GM12878 (cell line): ENCODE data around the gene MORC3. TPM values are rescaled to one million over a fixed set of nuclear protein-coding genes. Genes with fewer than 3 reads are reported as not detected.

Source experiments
- ATAC-seq: fragments of 200-7000 bp; cut with Tn5 transposase; 3 replicates; pipeline ENCODE4 v1.9.1; 2020; ENCODE audit warnings: mild to moderate bottlenecking, moderate library complexity
- BruUV-seq: library from RNA; stranded (reverse); fragments of 400-500 nt; replicated peaks from 2 replicates; lab custom pipeline; 2021; lab: Mats Ljungman, UMichigan
- CTCF ChIA-PET: fragments of 300-600 bp; sonication (Branson Sonifier 250); formaldehyde crosslinking; extraction: SDS; loops from one replicate; lab custom pipeline; 2021; ENCODE audit warnings: inconsistent platforms; lab: Yijun Ruan, JAX
- POLR2A ChIA-PET: fragments of 350-600 bp; formaldehyde crosslinking; extraction: SDS; loops from one replicate; lab custom pipeline; 2021; ENCODE audit warnings: inconsistent platforms; lab: Charles Lee
- RAD21 ChIA-PET: fragments of 300-600 bp; sonication (Branson Sonifier 250); formaldehyde crosslinking; loops from one replicate; lab custom pipeline; 2023; ENCODE audit warnings: antibody characterized with exemption; ENCODE audit not compliant: unreplicated experiment; lab: Charles Lee
- SMC1A ChIA-PET: fragments of 300-600 bp; sonication (Branson Sonifier 250); formaldehyde crosslinking; loops from one replicate; lab custom pipeline; 2023; ENCODE audit not compliant: unreplicated experiment, uncharacterized antibody; lab: Charles Lee
- DNase-seq: peaks from one replicate; pipeline ENCODE4 v3.0.0-alpha.2; 2011; ENCODE audit warnings: low read depth, low spot score
- FAIRE-seq: peaks from 3 replicates; lab custom pipeline; 2011; peaks lifted over from hg19 to GRCh38; lab: Jason Lieb, UNC
- H2AFZ ChIP-seq: 2 replicates; pipeline ENCODE4 v1.6.0; 2011; ENCODE audit warnings: low read depth, low read length, control low read depth; ENCODE audit not compliant: control insufficient read depth
- H3K27ac ChIP-seq: 2 replicates; pipeline ENCODE4 v1.5.1; 2011; ENCODE audit warnings: control low read depth; ENCODE audit not compliant: control insufficient read depth, insufficient read depth
- H3K27me3 ChIP-seq, 2 experiments: replicated peaks in 1 of 2; 2 replicates each; pipeline versions ENCODE4 v1.6.0 to v1.6.1; 2011; ENCODE audit warnings: low read length in 1 of 2; ENCODE audit not compliant: control insufficient read depth in 2 of 2, insufficient read depth in 2 of 2
- H3K36me3 ChIP-seq, 2 experiments: 2 replicates each; pipeline ENCODE4 v1.5.1; 2011; ENCODE audit warnings: low read length in 1 of 2; ENCODE audit not compliant: control insufficient read depth in 2 of 2, insufficient read depth in 2 of 2
- H3K4me1 ChIP-seq: 2 replicates; pipeline ENCODE4 v1.6.1; 2011; ENCODE audit warnings: mild to moderate bottlenecking, low read length, moderate library complexity, mixed read lengths; ENCODE audit not compliant: control insufficient read depth, insufficient read depth
- H3K4me2 ChIP-seq: 2 replicates; pipeline ENCODE4 v1.6.0; 2011; ENCODE audit warnings: control low read depth; ENCODE audit not compliant: control insufficient read depth, insufficient read depth
- H3K4me3 ChIP-seq: fragments of 200-600 bp; sonication (generic); 2 replicates; pipeline ENCODE4 v1.5.1; 2016
- H3K79me2 ChIP-seq: 2 replicates; pipeline ENCODE4 v1.6.0; 2011; ENCODE audit warnings: low read length; ENCODE audit not compliant: control insufficient read depth, insufficient read depth
- H3K9ac ChIP-seq: 2 replicates; pipeline ENCODE4 v1.8.0; 2011; ENCODE audit warnings: low read length, control low read depth, mixed read lengths; ENCODE audit not compliant: control insufficient read depth, insufficient read depth
- H3K9me3 ChIP-seq: replicated peaks from 3 replicates; pipeline ENCODE4 v1.5.1; 2011; ENCODE audit warnings: mild to moderate bottlenecking, low read length; ENCODE audit not compliant: control insufficient read depth, insufficient read depth
- H4K20me1 ChIP-seq: 2 replicates; pipeline ENCODE4 v1.6.0; 2011; ENCODE audit not compliant: control insufficient read depth, insufficient read depth
- CREM ChIP-seq: IDR thresholded peaks from 2 replicates; pipeline ENCODE4 v1.6.1; 2014; ENCODE audit warnings: antibody characterized with exemption, low read depth
- EED ChIP-seq: sonication (generic); IDR thresholded peaks from 2 replicates; pipeline ENCODE4 v1.6.1; 2016; ENCODE audit warnings: antibody characterized with exemption, low read depth
- EGR1 ChIP-seq, 2 experiments: IDR thresholded peaks; 1 replicate in 1 of 2; 2 replicates in 1 of 2; pipeline ENCODE4 v1.6.1; 2011 to 2012; ENCODE audit warnings: low read depth in 2 of 2, low read length in 2 of 2, borderline replicate concordance in 1 of 2, mild to moderate bottlenecking in 1 of 2, moderate library complexity in 1 of 2
- HSF1 ChIP-seq: fragments of 150-350 bp; IDR thresholded peaks from 2 replicates; pipeline ENCODE4 v1.6.1; 2014; ENCODE audit warnings: mild to moderate bottlenecking, low read depth, low read length
- IKZF1 ChIP-seq: fragments of 450-650 bp; conservative IDR thresholded peaks from 2 replicates; pipeline ENCODE4 v1.6.1; 2017; ENCODE audit warnings: antibody characterized with exemption, mild to moderate bottlenecking
- JUNB ChIP-seq: IDR thresholded peaks from 2 replicates; pipeline ENCODE4 v1.6.1; 2016; ENCODE audit warnings: antibody characterized with exemption, mild to moderate bottlenecking
- MTA2 ChIP-seq: fragments of 450-650 bp; IDR thresholded peaks from 2 replicates; pipeline ENCODE4 v1.6.1; 2016; ENCODE audit warnings: low read depth, mild to moderate bottlenecking, moderate library complexity
- MYB ChIP-seq: fragments of 150-350 bp; IDR thresholded peaks from 2 replicates; pipeline ENCODE4 v1.6.1; 2014; ENCODE audit warnings: mild to moderate bottlenecking, low read depth, low read length, borderline replicate concordance
- NRF1 ChIP-seq: conservative IDR thresholded peaks from 2 replicates; pipeline ENCODE4 v1.6.1; 2011; ENCODE audit warnings: mild to moderate bottlenecking, low read depth, low read length, improper control_type of control experiment
- PBX3 ChIP-seq: IDR thresholded peaks from 2 replicates; pipeline ENCODE4 v1.6.1; 2011; ENCODE audit warnings: mild to moderate bottlenecking, low read depth, low read length, moderate library complexity; ENCODE audit not compliant: insufficient replicate concordance
- RBBP5 ChIP-seq: fragments of 200-600 bp; sonication (generic); conservative IDR thresholded peaks from 2 replicates; pipeline ENCODE4 v1.6.1; 2016
- USF1 ChIP-seq: IDR thresholded peaks from 2 replicates; pipeline ENCODE4 v1.6.1; 2011; ENCODE audit warnings: borderline replicate concordance, low read depth, mild to moderate bottlenecking, moderate library complexity, mixed read lengths, low read length; ENCODE audit not compliant: insufficient read depth; ENCODE audit errors: extremely low read length
- ZNF384 ChIP-seq: IDR thresholded peaks from 2 replicates; pipeline ENCODE4 v1.6.1; 2012; ENCODE audit warnings: low read depth, mild to moderate bottlenecking, low read length, improper control_type of control experiment, borderline replicate concordance
- WGBS: methylation state at CpG from one replicate; pipeline ENCODE4 v1.1.6; 2016; ENCODE audit warnings: low lambda C conversion rate; ENCODE audit not compliant: insufficient replicate concordance, insufficient coverage; ENCODE audit errors: missing lambda C conversion rate; 5-methylcytosine and 5-hydroxymethylcytosine counted together
- in situ Hi-C: fragments of 300-500 bp; cut with MboI; formaldehyde crosslinking; loops from 9 replicates; pipeline ENCODE4 v1.14.3; 2018; ENCODE audit warnings: mixed read lengths
- intact Hi-C: fragments of 100-400 bp; cut with micrococcal nuclease; formaldehyde crosslinking; loops from one replicate; pipeline ENCODE4 v1.14.2; 2022; ENCODE audit not compliant: unreplicated experiment
- polyA plus RNA-seq, 11 experiments: library from polyadenylated mRNA; depleted of rRNA in 4 of 11; unstranded in 6 of 11; stranded (reverse) in 5 of 11; fragments of >200 nt; fragmentation: Nextera tagmentation in 4 of 11; fragmentation: Illumina TruSeq in 1 of 11; extraction: Ambion mirVana in 4 of 11; extraction: Trizol in 1 of 11; gene quantifications; 1 replicate in 1 of 11; 2 replicates in 10 of 11; pipeline versions ENCODE4 v1.2.1 to v1.2.3, GENCODE V29; 2011 to 2016; ENCODE audit warnings: inconsistent platforms in 2 of 11, missing spikeins in 2 of 11, low read depth in 1 of 11
- total RNA-seq, 4 experiments: library from RNA; depleted of rRNA in 3 of 4; stranded (reverse); fragments of >200 nt in 3 of 4; fragmentation: Illumina TruSeq in 1 of 4; extraction: Trizol in 1 of 4; gene quantifications; 2 replicates each; pipeline versions ENCODE4 v1.2.1 to v1.2.3, GENCODE V29; 2013 to 2021

MORC3 gene
- total and polyA plus RNA-seq, 10 of the 15 experiments (the other 5 are each of a cell fraction or from before 2014, with no cell fraction given), result 5.5 to 29.9 (median 16.3) TPM

- no peak for TF ChIP-seq HSF1
- TF ChIP-seq ZNF384, result no peak
- no peak for TF ChIP-seq MTA2
- TF ChIP-seq USF1, result no peak
- no peak for TF ChIP-seq EED
- TF ChIP-seq RBBP5, result no peak
- no peak for TF ChIP-seq MYB
- no peak for TF ChIP-seq JUNB
- TF ChIP-seq PBX3, result no peak
- TF ChIP-seq CREM, result no peak
- no peak for TF ChIP-seq IKZF1
- TF ChIP-seq NRF1, result no peak
- no peak for TF ChIP-seq EGR1 (IDR thresholded peaks at IDR 0.05; ENCODE audit: borderline replicate concordance in 1 of 2, low read depth in 2 of 2, low read length in 2 of 2)
- TF ChIP-seq, all 136 proteins: peak for 0
- intact Hi-C loops, result loop anchor here (5.0 to 10.0 kb wide), 2 partner anchors 48 to 301 kb away; no protein-coding TSS in a partner anchor
These were observed 103.9 kb downstream of the MORC3 start for GRCh38 chr21:36423771-36424433.

More at GRCh38 chr21:36423771-36424433, 103.9 kb downstream of the MORC3 start:
- POLR2A ChIA-PET, result no interaction called here
- H3K4me1 ChIP-seq, result no peaks in the 10 kb centered on the region
- no peak overlapping the region for H3K27ac ChIP-seq
- H3K9me3 ChIP-seq, result no peaks in the 10 kb centered on the region
- in situ Hi-C loops, result loop anchor here (5.0 kb wide), 1 partner anchor 503 kb away; no protein-coding TSS in a partner anchor
- SMC1A ChIA-PET, result interaction anchor here (0.8 to 1.5 kb wide), 3 partner anchors 13 to 163 kb away, joined by 3 to 6 read pairs (median 5); no protein-coding TSS in a partner anchor
- DNase-seq (no peak), ATAC-seq (no peak), FAIRE-seq (no peak)
- BruUV-seq, result no TSS peak
- H3K27me3 ChIP-seq, result no peaks in the 10 kb centered on the region
- peaks cover 2% of the 10 kb centered on the region in 2 experiments; a peak in 2 of 4 replicates for H3K36me3 ChIP-seq
- RAD21 ChIA-PET, result interaction anchor here (0.6 to 2.0 kb wide), 3 partner anchors 36 to 164 kb away, joined by 3 to 4 read pairs (median 3); no protein-coding TSS in a partner anchor
- no peak overlapping the region for H2AFZ ChIP-seq
- H4K20me1 ChIP-seq, result no peaks in the 10 kb centered on the region
- 87% methylated on average over 12 of the region's 12 CpGs for WGBS
- H3K4me2 ChIP-seq, result no peak overlapping the region
- no peak overlapping the region for H3K9ac ChIP-seq
- CTCF ChIA-PET, result interaction anchor here (1.0 to 2.4 kb wide), 6 partner anchors 74 to 224 kb away, joined by 3 to 18 read pairs (median 4); no protein-coding TSS in a partner anchor
- H3K4me3 ChIP-seq, result no peak overlapping the region
- no peaks in the 10 kb centered on the region for H3K79me2 ChIP-seq
